IMR-90 (cell line): ENCODE measurements around the gene LARP4B.

Source experiments
- BHLHE40 ChIP-seq: fragments of 150-350 bp; IDR thresholded peaks from 2 replicates; pipeline ENCODE4 v1.6.1; 2016; ENCODE audit warnings: mild to moderate bottlenecking, low read depth, low read length
- CEBPB ChIP-seq: IDR thresholded peaks from 2 replicates; pipeline ENCODE4 v1.6.1; 2012; ENCODE audit warnings: low read depth, low read length, improper control_type of control experiment
- CHD1 ChIP-seq: IDR thresholded peaks from 2 replicates; pipeline ENCODE4 v1.6.1; 2012; ENCODE audit warnings: low read depth, low read length, improper control_type of control experiment
- FOS ChIP-seq: fragments of 150-350 bp; IDR thresholded peaks from 2 replicates; pipeline ENCODE4 v1.6.1; 2016; ENCODE audit warnings: low read depth, low read length
- MAFK ChIP-seq: IDR thresholded peaks from 2 replicates; pipeline ENCODE4 v1.6.1; 2012; ENCODE audit warnings: low read depth, low read length, improper control_type of control experiment
- MAZ ChIP-seq: IDR thresholded peaks from 2 replicates; pipeline ENCODE4 v1.6.1; 2012; ENCODE audit warnings: low read depth, mild to moderate bottlenecking, low read length, improper control_type of control experiment, moderate library complexity, borderline replicate concordance
- MXI1 ChIP-seq: IDR thresholded peaks from 2 replicates; pipeline ENCODE4 v1.6.1; 2012; ENCODE audit warnings: low read depth, mild to moderate bottlenecking, low read length, moderate library complexity, borderline replicate concordance
- NFE2L2 ChIP-seq: fragments of 150-350 bp; IDR thresholded peaks from 2 replicates; pipeline ENCODE4 v1.6.1; 2016; ENCODE audit warnings: low read depth, mild to moderate bottlenecking, low read length
- POLR2A ChIP-seq: IDR thresholded peaks from 2 replicates; pipeline ENCODE4 v1.6.1; 2012; ENCODE audit warnings: mild to moderate bottlenecking, low read depth, low read length
- RAD21 ChIP-seq: IDR thresholded peaks from 2 replicates; pipeline ENCODE4 v1.6.1; 2012; ENCODE audit warnings: low read length, improper control_type of control experiment
- RCOR1 ChIP-seq: IDR thresholded peaks from 2 replicates; pipeline ENCODE4 v1.6.1; 2012; ENCODE audit warnings: mild to moderate bottlenecking, low read length, improper control_type of control experiment; ENCODE audit not compliant: insufficient replicate concordance
- RFX5 ChIP-seq: IDR thresholded peaks from 2 replicates; pipeline ENCODE4 v1.8.0; 2012; ENCODE audit warnings: low read depth, mild to moderate bottlenecking, low read length, moderate library complexity
- TF ChIP-seq, protein P1 (sequence below): conservative IDR thresholded peaks from 2 replicates; pipeline ENCODE4 v1.5.1; 2012; ENCODE audit warnings: mild to moderate bottlenecking, low read depth, low read length, improper control_type of control experiment

DNA sequence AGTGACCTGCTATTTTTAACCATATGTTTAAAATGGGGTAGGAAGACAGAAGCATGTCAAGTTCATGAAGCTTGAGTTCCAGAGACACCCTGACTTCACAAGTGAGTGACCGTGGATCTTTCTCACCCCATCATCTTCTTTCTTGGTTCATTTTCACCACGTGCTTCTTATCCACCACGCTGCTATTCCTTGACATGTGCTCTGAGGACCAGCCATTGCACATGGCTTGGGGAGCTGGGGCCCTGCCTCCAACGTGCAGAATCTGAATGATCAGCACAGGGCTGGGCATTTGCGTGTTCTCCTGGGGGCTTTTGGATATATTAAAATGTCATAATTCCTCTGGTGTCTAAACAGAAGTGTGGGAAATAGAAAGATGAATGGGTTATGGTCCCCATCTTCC lies 31.7 kb upstream of the LARP4B start:
- TF ChIP-seq, protein P1, sequence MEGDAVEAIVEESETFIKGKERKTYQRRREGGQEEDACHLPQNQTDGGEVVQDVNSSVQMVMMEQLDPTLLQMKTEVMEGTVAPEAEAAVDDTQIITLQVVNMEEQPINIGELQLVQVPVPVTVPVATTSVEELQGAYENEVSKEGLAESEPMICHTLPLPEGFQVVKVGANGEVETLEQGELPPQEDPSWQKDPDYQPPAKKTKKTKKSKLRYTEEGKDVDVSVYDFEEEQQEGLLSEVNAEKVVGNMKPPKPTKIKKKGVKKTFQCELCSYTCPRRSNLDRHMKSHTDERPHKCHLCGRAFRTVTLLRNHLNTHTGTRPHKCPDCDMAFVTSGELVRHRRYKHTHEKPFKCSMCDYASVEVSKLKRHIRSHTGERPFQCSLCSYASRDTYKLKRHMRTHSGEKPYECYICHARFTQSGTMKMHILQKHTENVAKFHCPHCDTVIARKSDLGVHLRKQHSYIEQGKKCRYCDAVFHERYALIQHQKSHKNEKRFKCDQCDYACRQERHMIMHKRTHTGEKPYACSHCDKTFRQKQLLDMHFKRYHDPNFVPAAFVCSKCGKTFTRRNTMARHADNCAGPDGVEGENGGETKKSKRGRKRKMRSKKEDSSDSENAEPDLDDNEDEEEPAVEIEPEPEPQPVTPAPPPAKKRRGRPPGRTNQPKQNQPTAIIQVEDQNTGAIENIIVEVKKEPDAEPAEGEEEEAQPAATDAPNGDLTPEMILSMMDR, result no peak
- TF ChIP-seq POLR2A (no peak), RCOR1 (no peak), RAD21 (no peak), MXI1 (no peak), CEBPB (no peak), MAFK (no peak), BHLHE40 (no peak), RFX5 (no peak), NFE2L2 (no peak), CHD1 (no peak), FOS (no peak), MAZ (no peak)
